SHP77 (cell line): Measurements from ENCODE around the gene MRPL51.
A peak's percentile ranks its signal among the peaks of the same experiment; 100 is the strongest.
"Not testable (repeated sequence)": the region's sequence is repeated elsewhere in the genome, so short reads cannot be mapped to it uniquely, and the experiment has no call there.

Experiments used
- DNase-seq, 2 experiments: peaks; one replicate each; lab custom pipeline; 2025; lab: John Stamatoyannopoulos, UW

The MRPL51 gene

DNA sequence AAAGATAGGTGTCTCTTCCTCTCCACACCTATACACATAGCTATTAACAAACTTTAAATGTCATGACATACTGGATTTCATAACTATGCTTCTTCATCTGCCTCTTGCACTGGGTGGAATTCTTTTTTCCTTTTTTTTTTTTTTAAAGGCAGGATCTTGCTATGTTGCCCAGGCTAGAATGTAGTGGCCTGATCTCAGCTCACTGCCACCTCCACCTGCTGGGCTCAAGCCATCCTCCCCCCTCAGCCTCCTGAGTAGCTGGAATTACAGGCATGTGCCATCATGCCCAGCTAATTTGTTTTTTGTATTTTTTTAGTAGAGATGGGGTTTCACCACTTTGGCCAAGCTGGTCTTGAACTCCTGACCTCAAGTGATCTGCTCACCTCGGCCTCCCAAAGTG, 4.8 kb downstream of the MRPL51 start:
- no peak for DNase-seq

- DNase-seq = no peak
Observed at GRCh38 chr12:6478416-6478815, 14.6 kb downstream of the MRPL51 start.

- DNase-seq = peak; percentile 1 to 8
Observed at GRCh38 chr12:6477601-6478377, 15.3 kb downstream of the MRPL51 start.

- no peak for DNase-seq
Observed at GRCh38 chr12:6476489-6476888, 16.6 kb downstream of the MRPL51 start.

- not testable (repeated sequence) for DNase-seq
Observed at GRCh38 chr12:6475233-6475975, 17.7 kb downstream of the MRPL51 start.

DNA sequence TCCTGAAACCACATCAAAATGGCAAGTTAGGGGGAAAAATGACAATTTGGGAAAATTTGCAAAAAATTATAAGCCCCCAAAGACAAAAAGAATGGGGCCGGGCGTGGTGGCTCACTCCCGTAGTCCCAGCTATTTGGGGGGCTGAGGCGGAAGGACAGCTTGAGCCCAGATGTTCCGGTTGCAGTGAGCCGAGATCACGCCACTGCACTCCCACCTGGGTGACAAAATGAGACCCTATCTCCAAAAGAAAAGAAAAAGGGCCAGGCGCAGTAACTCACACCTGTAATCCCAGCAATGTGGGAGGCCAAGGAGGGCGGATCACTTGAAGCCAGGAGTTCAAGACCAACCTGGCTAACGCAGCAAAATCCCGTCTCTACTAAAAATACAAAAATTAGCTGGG, 20.6 kb downstream of the MRPL51 start:
- DNase-seq = no peak

DNA sequence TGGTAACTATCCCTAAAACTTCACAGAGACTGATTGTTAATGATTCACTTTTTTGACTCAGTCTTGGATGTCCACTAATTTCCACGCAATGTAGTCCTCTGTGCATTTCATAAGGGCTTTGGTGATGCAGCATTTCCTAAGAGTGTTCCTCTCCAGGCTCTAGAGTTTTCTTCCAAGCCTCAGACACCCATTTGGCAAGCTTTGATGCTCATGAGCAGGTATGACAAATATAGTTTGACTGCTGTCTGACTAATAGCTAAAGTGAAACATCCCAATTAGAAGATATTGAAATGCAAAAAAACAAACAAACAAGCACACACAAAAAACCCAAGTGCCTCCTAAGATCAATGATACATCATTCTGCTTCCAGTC, 21.1 kb downstream of the MRPL51 start:
- no peak for DNase-seq

GRCh38 chr12:6470375-6471163, 22.5 kb downstream of the MRPL51 start, which contains the start of gene VAMP1:
Gene VAMP1, minus strand, starts transcription at chr12:6470677. Its CDS starts 146 bp downstream, at chr12:6470531.
- peak; percentile 90 to 95 for DNase-seq

- DNase-seq = no peak
Observed at GRCh38 chr12:6469609-6470374, 23.3 kb downstream of the MRPL51 start.

- DNase-seq = no peak
Observed at GRCh38 chr12:6469092-6469491, 24.0 kb downstream of the MRPL51 start.

DNA sequence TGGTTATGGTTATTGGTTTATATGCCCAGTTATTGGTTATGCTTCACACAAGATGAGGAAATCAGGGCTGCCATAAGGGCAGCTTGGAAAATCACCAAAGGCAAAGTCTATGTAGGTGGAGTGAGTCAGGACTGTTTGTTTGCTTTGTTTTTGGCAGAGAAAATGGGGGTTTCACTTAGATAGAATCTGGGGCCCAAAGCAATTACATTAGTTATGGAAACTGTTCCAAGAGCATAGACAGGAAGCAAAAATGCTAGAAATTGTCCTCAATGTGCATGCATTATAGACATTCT, 24.8 kb downstream of the MRPL51 start:
- no peak for DNase-seq

DNA sequence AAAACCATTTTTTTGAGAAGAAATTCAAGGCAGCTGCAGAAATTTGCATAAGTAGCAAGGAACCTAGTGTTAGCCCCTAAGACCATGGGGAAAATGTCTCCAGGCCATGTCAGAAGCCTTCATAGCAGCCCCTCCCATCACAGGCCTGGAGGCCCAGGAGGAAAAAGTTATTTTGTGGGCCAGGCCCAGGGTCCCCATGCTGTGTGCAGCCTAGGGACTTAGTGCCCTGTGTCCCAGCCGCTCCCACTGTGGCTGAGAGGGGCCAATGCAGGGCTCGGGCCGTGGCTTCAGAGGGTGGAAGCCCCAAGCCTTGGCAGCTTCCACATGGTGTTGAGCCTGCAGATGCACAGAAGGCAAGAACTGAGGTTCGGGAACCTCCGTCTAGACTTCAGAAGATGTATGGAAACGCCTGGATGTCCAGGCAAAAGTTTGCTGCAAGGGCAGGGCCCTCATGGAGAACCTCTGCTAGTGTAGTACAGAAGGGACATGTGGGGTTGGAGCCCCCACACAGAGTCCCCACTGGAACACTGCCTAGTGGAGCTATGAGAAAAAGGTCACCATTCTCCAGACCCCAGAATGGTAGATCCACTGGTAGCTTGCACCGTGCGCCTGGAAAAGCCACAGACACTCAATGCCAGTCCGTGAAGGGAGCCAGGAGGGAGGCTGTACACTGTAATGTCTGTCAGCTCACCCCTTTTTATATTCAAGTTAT, 25.3 kb downstream of the MRPL51 start:
- DNase-seq = not testable (repeated sequence)

- not testable (repeated sequence) for DNase-seq
Observed at GRCh38 chr12:6466751-6467150, 26.3 kb downstream of the MRPL51 start.

- DNase-seq = no peak
Observed at GRCh38 chr12:6466184-6466573, 26.9 kb downstream of the MRPL51 start.

- no peak for DNase-seq
Observed at GRCh38 chr12:6465467-6466183, 27.4 kb downstream of the MRPL51 start.

DNA sequence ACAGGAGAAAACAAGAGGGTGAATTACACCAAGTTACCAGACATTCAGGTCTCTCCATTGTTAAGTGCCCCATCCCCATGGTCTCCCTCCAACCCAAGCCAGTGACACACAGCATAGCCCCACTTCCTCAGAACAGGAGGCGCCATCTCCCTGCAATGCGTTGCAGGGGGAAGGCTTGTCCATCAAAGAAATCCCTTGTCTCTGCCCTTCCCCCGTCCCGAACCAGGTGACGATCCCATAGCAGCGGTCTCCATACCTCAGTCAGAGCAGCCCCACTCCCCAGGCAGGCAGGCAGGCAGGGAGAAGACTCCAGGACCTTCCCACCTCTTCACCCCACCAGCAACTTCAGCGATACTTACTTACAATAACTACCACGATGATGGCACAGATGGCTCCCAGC, 28.5 kb downstream of the MRPL51 start:
- no peak for DNase-seq

DNA sequence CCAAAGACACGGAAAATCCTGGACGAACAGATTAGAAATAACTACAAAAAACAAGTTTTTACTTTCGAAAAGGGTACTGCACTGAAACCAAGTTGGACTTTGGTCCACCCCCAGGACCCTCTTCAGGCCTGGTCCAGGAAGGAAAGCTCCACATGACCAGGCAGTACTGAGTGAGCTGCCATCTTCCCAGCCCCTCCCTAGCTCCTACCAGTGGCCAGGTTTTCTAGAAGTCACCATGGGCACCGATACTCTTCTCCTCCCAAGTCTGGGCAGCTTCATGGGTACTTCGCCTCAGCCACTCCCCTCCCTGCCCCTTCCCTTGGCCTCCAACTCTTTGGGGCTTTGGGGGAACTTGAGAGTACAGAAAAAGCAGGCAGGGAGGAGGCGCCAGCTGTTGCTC, 29.2 kb downstream of the MRPL51 start:
- no peak for DNase-seq

- DNase-seq = no peak
Observed at GRCh38 chr12:6463216-6463615, 29.8 kb downstream of the MRPL51 start.

- DNase-seq = no peak
Observed at GRCh38 chr12:6462234-6462995, 30.6 kb downstream of the MRPL51 start.
